Endothelial cell of umbilical vein (primary cell): ENCODE results near the gene TFAM. TPM values are rescaled to one million over a fixed set of nuclear protein-coding genes. Genes with fewer than 3 reads are reported as not detected.

ENCODE experiments used
- BruUV-seq: library from RNA; stranded (reverse); fragments of 400-500 nt; replicated peaks from 2 replicates; lab custom pipeline; 2021; lab: Mats Ljungman, UMichigan
- CTCF ChIA-PET: fragments of 300-600, 350-600 bp; sonication (Branson Sonifier 250); formaldehyde crosslinking; loops from one replicate; lab custom pipeline; 2021; ENCODE audit warnings: antibody characterized with exemption, inconsistent platforms; lab: Charles Lee
- POLR2A ChIA-PET: fragments of 300-600, 350-600 bp; sonication (Branson Sonifier 250); formaldehyde crosslinking; loops from one replicate; lab custom pipeline; 2021; ENCODE audit warnings: antibody characterized with exemption, inconsistent platforms; lab: Charles Lee
- DNase-seq: peaks from one replicate; pipeline ENCODE4 v3.0.0-alpha.2; 2011; ENCODE audit warnings: low read depth, low spot score
- FAIRE-seq: peaks from 2 replicates; lab custom pipeline; 2011; peaks lifted over from hg19 to GRCh38; lab: Jason Lieb, UNC
- H2AFZ ChIP-seq: 2 replicates; pipeline ENCODE4 v1.6.0; 2012; ENCODE audit warnings: low read depth, low read length, control low read depth, inconsistent platforms
- H3K27ac ChIP-seq: 2 replicates; pipeline ENCODE4 v1.5.1; 2011; ENCODE audit warnings: low read depth, mild to moderate bottlenecking, control low read depth, low read length, moderate library complexity; ENCODE audit not compliant: insufficient read depth
- H3K27me3 ChIP-seq, 2 experiments: 2 replicates each; pipeline versions ENCODE4 v1.6.0 to v1.6.1; 2011; ENCODE audit warnings: low read length in 2 of 2, mixed read lengths in 1 of 2; ENCODE audit not compliant: control insufficient read depth in 2 of 2, insufficient read depth in 2 of 2
- H3K36me3 ChIP-seq, 2 experiments: 2 replicates in 1 of 2; 3 replicates in 1 of 2; pipeline ENCODE4 v1.5.1; 2011; ENCODE audit warnings: low read length in 2 of 2, mild to moderate bottlenecking in 1 of 2, moderate library complexity in 1 of 2; ENCODE audit not compliant: control insufficient read depth in 2 of 2, insufficient read depth in 2 of 2; ENCODE audit errors: extremely low read depth in 1 of 2
- H3K4me1 ChIP-seq: 3 replicates; pipeline ENCODE4 v1.5.1; 2011; ENCODE audit warnings: mild to moderate bottlenecking, low read length; ENCODE audit not compliant: control insufficient read depth, insufficient read depth; ENCODE audit errors: extremely low read depth
- H3K4me2 ChIP-seq: 2 replicates; pipeline ENCODE4 v1.6.1; 2011; ENCODE audit warnings: low read length, control low read depth, mixed read lengths; ENCODE audit not compliant: insufficient read depth
- H3K4me3 ChIP-seq, 3 experiments: fragments of 200-600 bp in 1 of 3; sonication (generic), shearing (Covaris generic) in 1 of 3; replicated peaks in 1 of 3; 2 replicates each; pipeline ENCODE4 v1.5.1; 2011 to 2016; ENCODE audit warnings: control low read depth in 3 of 3, low read length in 3 of 3, mild to moderate bottlenecking in 2 of 3, inconsistent platforms in 1 of 3, low read depth in 1 of 3, moderate library complexity in 1 of 3; ENCODE audit not compliant: insufficient read depth in 1 of 3
- H3K79me2 ChIP-seq: 2 replicates; pipeline ENCODE4 v1.6.0; 2012; ENCODE audit warnings: low read length, inconsistent platforms; ENCODE audit not compliant: control insufficient read depth, insufficient read depth
- H3K9ac ChIP-seq: replicated peaks from 2 replicates; pipeline ENCODE3; 2011; ENCODE audit warnings: low read length, control low read depth; ENCODE audit not compliant: insufficient read depth; ENCODE audit errors: extremely low read depth
- H3K9me1 ChIP-seq: replicated peaks from 3 replicates; pipeline ENCODE4 v1.6.0; 2011; ENCODE audit warnings: mild to moderate bottlenecking, low read length; ENCODE audit not compliant: control insufficient read depth, insufficient read depth; ENCODE audit errors: extremely low read depth
- H3K9me3 ChIP-seq: replicated peaks from 2 replicates; pipeline ENCODE4 v1.5.1; 2012; ENCODE audit warnings: low read length, inconsistent platforms; ENCODE audit not compliant: control insufficient read depth, insufficient read depth
- H4K20me1 ChIP-seq: replicated peaks from 2 replicates; pipeline ENCODE3; 2011; ENCODE audit warnings: mild to moderate bottlenecking, low read length; ENCODE audit not compliant: control insufficient read depth, insufficient read depth; ENCODE audit errors: extremely low read depth
- CTCF ChIP-seq, 2 donors: IDR thresholded peaks; 1 replicate in 1 of 2; 2 replicates in 1 of 2; pipeline ENCODE4 v1.5.1; 2011; ENCODE audit warnings: low read length in 2 of 2, mild to moderate bottlenecking in 2 of 2, moderate library complexity in 2 of 2, control low read depth in 1 of 2, inconsistent platforms in 1 of 2, low read depth in 1 of 2; ENCODE audit not compliant: insufficient read depth in 1 of 2; ENCODE audit errors: extremely low read depth in 1 of 2
- EZH2 ChIP-seq: IDR thresholded peaks from 2 replicates; pipeline ENCODE4 v1.6.1; 2012; ENCODE audit warnings: borderline replicate concordance, low read depth, mild to moderate bottlenecking, moderate library complexity, low read length, inconsistent platforms; ENCODE audit not compliant: severe bottlenecking
- FOS ChIP-seq: IDR thresholded peaks from 2 replicates; pipeline ENCODE4 v1.6.1; 2011; ENCODE audit warnings: mild to moderate bottlenecking, low read length, moderate library complexity, borderline replicate concordance; ENCODE audit not compliant: insufficient read depth
- GATA2 ChIP-seq: IDR thresholded peaks from 2 replicates; pipeline ENCODE4 v1.7.0; 2011; ENCODE audit warnings: low read depth, mild to moderate bottlenecking, moderate library complexity, mixed read lengths, low read length; ENCODE audit not compliant: insufficient read length, insufficient read depth
- JUN ChIP-seq: IDR thresholded peaks from 2 replicates; pipeline ENCODE4 v1.6.1; 2011; ENCODE audit warnings: borderline replicate concordance, low read depth; ENCODE audit not compliant: insufficient read length, insufficient read depth
- MAX ChIP-seq: IDR thresholded peaks from 2 replicates; pipeline ENCODE4 v1.6.1; 2011; ENCODE audit not compliant: insufficient read depth, insufficient read length
- POLR2AphosphoS5 ChIP-seq: IDR thresholded peaks from 2 replicates; pipeline ENCODE4 v1.6.1; 2012; ENCODE audit warnings: low read depth, mild to moderate bottlenecking, control low read depth, low read length, moderate library complexity; ENCODE audit not compliant: insufficient read depth
- dilution Hi-C: fragments of 300-500 bp; cut with MboI; formaldehyde crosslinking; loops from one replicate; pipeline ENCODE4 v1.15.0; 2019; ENCODE audit warnings: low sequenced_read_pairs; ENCODE audit not compliant: extremely low pct_ligation_motif_present
- intact Hi-C: fragments of 100-400 bp; cut with micrococcal nuclease; formaldehyde crosslinking; loops from one replicate; pipeline ENCODE4 v1.10.0; 2022
- polyA plus RNA-seq, 4 experiments: library from polyadenylated mRNA; depleted of rRNA in 3 of 4; stranded (reverse) in 3 of 4; unstranded in 1 of 4; fragments of >200 nt; gene quantifications; 2 replicates each; pipeline versions ENCODE4 v1.2.1 to v1.2.3, GENCODE V29; 2011 to 2012; ENCODE audit warnings: missing spikeins in 1 of 4
- total RNA-seq: library from RNA; stranded (reverse); gene quantifications from 2 replicates; pipeline ENCODE4 v1.2.3, GENCODE V29; 2021

Gene TFAM
- total and polyA plus RNA-seq, 2 donors (not counting 3 experiments of a cell fraction or from before 2014, with no cell fraction given) = 21.3 to 45.1 TPM

GRCh38 chr10:58444321-58444720, 59.1 kb downstream of the TFAM start:
- intact Hi-C loops = no loop called here
- Histone ChIP-seq H3K4me1 (no peaks in the 10 kb centered on the region), H3K9me1 (no peaks in the 10 kb centered on the region), H3K4me2 (no peak overlapping the region), H3K4me3 (no peak overlapping the region), H3K79me2 (no peaks in the 10 kb centered on the region), H3K36me3 (no peaks in the 10 kb centered on the region), H2AFZ (no peak overlapping the region), H3K9ac (no peak overlapping the region), H3K27me3 (no peaks in the 10 kb centered on the region), H4K20me1 (no peaks in the 10 kb centered on the region), H3K27ac (no peak overlapping the region), H3K9me3 (no peaks in the 10 kb centered on the region)
- dilution Hi-C loops = no loop called here
- FAIRE-seq = no peak
- no peak for DNase-seq
- TF ChIP-seq POLR2AphosphoS5 (no peak), FOS (no peak), MAX (no peak), JUN (no peak), EZH2 (no peak), GATA2 (no peak), CTCF (IDR thresholded peaks at IDR 0.05; ENCODE audit: extremely low read depth in 1 of 2, insufficient read depth in 1 of 2, low read depth in 1 of 2, low read length in 2 of 2) (no peak)
- ChIA-PET POLR2A (no interaction called here), CTCF (interaction anchor here (1.4 kb wide), 1 partner anchor 9 kb away, joined by 5 read pairs; no protein-coding TSS in a partner anchor)
- no TSS peak for BruUV-seq
